GM21717 (cell line): Measurements from ENCODE around the gene MYADML2.
"Not testable (repeated sequence)": the region's sequence is repeated elsewhere in the genome, so short reads cannot be mapped to it uniquely, and the experiment has no call there.

Experiments used
- ATAC-seq: cut with Tn5 transposase; IDR thresholded peaks from one replicate; pipeline ENCODE4 v1.9.1; 2021; ENCODE audit warnings: mild to moderate bottlenecking, moderate library complexity; ENCODE audit not compliant: unreplicated experiment

The MYADML2 gene, protein sequence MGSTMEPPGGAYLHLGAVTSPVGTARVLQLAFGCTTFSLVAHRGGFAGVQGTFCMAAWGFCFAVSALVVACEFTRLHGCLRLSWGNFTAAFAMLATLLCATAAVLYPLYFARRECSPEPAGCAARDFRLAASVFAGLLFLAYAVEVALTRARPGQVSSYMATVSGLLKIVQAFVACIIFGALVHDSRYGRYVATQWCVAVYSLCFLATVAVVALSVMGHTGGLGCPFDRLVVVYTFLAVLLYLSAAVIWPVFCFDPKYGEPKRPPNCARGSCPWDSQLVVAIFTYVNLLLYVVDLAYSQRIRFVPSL

GRCh38 chr17:81947189-81947588, at the start of gene MYADML2:
Gene MYADML2, minus strand, starts transcription at chr17:81947233. Its CDS starts 5,492 bp downstream, at chr17:81941741.
- no peak for ATAC-seq

DNA sequence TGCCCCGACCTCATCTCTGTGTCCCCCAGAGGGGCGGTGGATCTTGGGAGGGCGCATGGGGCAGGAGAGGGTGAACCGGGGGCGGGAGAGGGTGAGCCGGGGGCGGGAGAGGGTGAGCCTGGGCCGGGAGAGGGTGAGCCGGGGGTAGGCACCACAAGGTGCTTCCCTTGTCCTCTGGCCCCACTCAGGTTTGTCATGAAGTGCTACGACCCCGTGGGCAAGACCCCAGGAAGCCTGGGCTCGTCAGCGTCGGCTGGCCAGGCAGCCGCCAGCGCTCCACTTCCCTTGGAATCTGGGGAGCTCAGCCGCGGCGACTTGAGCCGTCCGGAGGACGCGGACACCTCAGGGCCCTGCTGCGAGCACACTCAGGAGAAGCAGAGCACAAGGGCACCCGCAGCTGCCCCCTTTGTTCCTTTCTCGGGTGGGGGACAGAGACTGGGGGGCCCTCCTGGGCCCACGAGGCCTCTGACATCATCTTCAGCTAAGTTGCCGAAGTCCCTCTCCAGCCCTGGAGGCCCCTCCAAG, 49.3 kb upstream of the MYADML2 start:
- ATAC-seq: no peak

DNA sequence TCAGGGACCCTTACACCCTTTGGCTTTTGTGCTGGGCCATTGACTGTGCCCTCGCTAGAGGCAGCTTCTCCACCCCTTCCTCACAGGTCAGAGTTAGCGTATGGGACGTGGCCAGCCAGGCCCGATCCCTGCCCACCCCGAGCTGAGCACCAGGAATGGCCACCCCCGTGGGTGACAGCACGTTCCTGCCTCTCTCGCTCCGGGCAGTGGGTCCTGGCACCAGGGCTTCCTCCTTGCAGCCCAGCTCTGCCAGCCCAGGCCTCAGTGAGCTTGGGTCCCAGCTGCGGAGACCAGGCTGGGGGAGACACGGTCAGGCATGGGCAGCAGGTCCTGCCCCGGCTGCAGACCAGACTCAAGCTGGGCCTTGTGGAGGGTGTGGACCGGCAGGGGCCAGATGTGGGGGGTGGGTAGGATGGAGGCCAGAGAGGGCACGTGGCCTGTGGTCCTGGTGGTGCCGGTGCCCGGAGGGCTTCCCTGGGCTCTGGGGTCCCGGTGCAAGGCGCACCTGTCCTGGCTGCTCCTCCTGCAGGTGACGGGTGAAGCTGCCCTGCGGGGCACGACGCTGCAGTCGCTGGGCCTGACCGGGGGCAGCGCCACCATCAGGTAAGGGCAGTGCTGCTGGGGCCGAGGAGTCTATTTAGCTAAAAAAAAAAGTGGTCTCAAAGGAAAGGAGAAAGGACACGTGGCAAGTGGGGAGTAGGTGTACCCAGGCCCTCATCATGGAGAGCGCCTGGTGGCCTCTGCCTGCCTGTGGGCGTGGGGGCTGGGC, 48.6 kb upstream of the MYADML2 start:
- ATAC-seq: no peak

DNA sequence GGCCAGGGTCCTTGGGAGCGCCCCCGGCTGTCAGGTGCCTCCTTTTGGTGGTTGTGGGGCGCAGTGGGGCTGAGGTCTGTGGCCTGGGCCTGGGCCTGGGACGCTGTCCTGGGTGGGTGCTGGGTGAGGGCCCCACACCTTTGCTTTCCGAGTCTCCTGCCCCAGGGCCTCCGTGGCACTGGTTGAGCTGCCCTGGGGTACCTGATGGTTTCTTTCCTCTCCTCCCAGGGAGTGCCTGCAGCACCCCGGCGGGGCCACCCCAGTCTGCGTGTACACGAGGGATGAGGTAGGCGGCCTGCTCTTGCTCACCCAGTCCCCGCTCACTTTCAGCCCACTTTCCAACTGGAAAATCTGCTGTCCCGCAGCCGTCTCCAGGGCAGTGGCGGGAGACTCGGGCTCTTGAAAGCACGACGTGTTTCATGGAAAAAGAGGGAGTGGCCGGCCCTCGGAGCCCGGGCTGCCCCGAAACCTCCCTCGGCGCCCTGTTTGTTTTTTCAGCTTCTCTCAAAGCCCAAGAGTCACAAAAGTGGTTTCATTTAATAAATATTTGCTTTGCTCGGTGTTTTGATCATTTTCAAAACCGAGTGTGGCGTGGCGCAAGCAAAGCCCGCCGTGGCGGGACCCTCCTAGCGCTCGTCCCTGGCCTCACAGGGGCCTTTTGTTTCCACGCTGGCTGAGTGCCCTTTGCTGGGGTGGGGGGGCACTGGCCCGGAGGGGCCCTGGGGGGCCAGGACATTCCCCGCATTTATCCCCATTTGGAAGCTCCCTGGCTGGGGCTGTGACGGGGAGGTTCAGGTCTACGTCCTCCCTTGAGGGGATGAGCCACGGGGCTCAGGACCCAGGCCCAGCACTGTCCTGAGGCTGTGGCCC, 47.8 kb upstream of the MYADML2 start:
- no peak for ATAC-seq

DNA sequence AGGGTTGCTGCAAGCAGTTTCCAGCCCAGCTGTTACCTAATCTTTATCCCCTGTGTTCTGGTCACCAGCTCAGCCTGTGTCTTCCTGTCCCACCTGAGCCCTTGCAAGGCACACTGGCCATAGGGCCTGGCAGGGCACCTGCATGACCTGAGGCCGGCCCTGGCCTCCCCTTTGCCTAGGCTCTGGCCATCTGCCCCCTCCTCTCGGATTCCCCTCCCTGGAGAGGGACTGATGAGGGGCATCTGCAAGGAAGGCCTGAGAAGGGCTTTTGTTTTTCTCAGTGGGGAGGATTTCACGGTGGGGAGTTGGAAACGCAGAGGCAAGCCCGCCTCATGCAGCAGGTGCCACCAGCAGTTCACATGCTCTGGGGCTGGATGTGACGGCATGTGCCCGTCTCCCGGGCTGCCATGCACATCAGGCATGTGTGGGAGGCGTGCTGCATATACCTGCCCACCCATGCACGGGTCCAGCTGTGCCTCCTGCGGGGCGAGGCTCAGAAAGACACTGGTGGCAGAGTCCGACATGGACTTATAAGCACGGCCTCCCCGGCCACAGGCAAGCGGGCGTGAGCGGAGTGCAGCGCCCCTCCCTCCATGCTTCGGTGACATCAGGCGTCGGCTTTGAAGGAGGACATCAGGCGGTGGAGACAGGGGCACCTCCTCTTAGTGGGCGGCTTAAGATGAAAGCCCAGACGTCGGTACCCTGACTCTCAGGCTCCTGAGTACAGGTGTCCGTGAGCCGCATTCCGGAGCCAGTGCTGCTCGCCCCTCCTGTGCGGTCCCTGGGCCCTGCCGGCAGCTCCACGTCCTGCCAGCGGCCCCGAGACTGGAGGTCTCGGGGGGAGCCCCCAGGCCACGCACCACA, 46.9 kb upstream of the MYADML2 start:
- ATAC-seq: no peak

- no peak for ATAC-seq
These were observed 45.5 kb upstream of the MYADML2 start for GRCh38 chr17:81992306-81993102.

DNA sequence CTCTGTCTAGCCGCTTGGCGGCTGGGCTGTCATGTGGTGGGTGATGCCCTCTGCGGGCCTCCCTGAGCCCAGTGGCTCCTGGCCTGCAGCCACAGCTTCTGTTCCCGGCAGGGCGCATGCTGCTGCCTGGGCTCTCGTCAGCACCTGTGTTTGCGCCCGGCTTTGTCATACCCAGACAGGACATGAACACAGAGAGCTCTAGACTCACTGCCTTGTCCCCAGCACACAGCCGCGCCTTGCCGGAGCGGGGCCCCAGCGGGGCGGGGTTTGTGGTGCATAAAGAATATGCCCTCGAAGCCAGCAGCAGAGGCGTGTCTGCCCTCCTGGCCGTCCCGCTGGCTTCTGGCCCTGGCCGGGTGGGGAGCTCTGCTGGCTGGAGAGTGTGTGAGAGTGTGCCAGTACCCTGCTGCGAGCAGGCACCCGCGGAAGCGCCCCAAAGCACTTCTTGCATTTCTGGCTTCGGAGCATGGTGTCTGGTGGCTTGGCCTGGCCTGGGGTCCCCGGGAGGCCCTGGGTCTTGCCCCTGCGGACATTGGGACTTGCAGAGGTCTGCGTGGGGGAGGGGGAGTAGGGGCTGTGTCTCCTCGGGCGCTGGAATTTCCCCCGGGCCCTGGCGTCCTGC, 44.8 kb upstream of the MYADML2 start:
- ATAC-seq: no peak

GRCh38 chr17:81990836-81991683, 44.0 kb upstream of the MYADML2 start:
- no peak for ATAC-seq

GRCh38 chr17:81987161-81987770, 40.2 kb upstream of the MYADML2 start:
- no peak for ATAC-seq

GRCh38 chr17:81986606-81987005, 39.6 kb upstream of the MYADML2 start:
- no peak for ATAC-seq

DNA sequence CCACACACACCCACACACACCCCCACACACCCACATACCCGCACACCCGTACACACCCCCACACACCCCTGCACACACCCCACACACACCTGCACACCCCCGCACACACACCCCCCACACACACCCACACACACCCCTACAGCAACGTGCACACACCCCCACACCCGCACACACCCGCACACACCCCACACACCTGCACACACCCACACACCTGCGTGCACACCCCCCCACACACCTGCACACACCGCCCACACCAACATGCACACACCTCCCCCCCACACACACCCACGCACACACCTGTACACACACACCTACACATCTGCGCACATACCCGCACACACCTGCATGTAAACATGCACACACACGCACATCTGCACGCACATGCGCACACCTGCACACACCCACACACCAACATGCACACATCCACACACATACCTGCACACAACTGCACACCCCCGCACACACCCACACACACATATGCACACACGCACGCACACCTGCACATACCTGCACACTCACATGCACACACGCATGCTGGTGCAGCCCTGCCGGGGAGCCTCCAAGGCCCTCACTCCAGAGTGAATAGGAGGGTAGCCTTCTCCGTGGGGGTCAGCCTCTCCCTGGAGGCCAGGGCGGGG, 37.9 kb upstream of the MYADML2 start:
- no peak for ATAC-seq

- ATAC-seq: no peak
These were observed 36.8 kb upstream of the MYADML2 start for GRCh38 chr17:81983639-81984373.

DNA sequence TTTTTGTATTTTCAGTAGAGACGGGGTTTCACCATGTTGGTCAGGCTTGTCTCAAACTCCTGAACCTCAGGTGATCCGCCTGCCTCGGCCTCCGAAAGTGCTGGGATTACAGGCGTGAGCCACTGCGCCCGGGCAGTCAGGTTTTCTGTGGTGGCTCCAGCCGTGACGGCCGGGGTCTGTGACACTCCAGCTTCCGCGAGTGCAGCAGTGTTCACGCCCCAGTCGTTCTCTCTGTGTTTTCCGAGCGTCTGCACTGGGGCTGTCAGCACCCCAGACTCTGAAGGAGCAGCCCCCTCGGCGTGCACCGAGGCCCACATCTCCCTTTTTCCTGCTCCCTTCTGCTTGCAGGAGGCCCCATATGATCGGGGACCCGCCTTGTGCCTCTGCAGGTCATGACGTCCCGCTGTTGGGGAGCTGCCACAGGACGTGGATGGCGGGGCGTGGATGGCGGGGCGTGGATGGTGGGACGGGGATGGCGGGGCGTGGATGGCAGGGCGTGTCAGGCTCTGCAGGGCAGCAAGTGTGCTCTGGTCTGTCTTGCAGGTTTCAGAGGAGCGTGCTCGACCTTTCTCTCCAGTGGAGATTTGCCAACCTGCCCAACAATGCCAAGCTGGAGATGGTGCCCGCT, 36.1 kb upstream of the MYADML2 start:
- ATAC-seq: no peak

DNA sequence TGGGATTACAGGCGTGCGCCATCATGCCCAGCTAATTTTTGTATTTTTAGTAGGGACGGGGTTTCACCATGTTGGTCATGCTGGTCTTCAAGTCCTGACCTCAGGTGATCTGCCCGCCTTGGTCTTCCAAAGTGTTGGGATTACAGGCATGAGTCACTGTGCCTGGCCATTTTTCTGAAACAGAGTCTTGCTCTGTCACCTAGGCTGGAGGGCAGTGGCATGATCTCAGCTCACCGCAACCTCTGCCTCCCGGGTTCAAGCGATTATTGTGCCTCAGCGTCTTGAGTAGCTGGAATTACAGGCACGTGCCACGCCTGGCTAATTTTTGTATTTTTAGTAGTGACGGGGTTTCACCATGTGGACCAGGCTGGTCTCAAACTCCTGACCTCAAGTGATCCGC, 34.5 kb upstream of the MYADML2 start:
- not testable (repeated sequence) for ATAC-seq

- no peak for ATAC-seq
These were observed 33.8 kb upstream of the MYADML2 start for GRCh38 chr17:81980707-81981343.

GRCh38 chr17:81980122-81980521, 33.1 kb upstream of the MYADML2 start:
- ATAC-seq: no peak
